ENCODE measurements around the gene LMNA.

- TF ChIP-seq CTCF (conservative IDR thresholded peaks at IDR 0.05; ENCODE audit: low read depth, low read length): no peak
- TF ChIP-seq POLR2A (IDR thresholded peaks at IDR 0.05; ENCODE audit: low read depth, low read length): no peak
- no peak for TF ChIP-seq RAD21 (IDR thresholded peaks at IDR 0.05; ENCODE audit: low read length)
- no peak for TF ChIP-seq RCOR1 (IDR thresholded peaks at IDR 0.05; ENCODE audit: insufficient replicate concordance, low read length)
- TF ChIP-seq USF2 (IDR thresholded peaks at IDR 0.05; ENCODE audit: low read depth, low read length): no peak
- no peak for TF ChIP-seq NFE2L2 (IDR thresholded peaks at IDR 0.05; ENCODE audit: low read depth, low read length)
- no peak for TF ChIP-seq MXI1 (IDR thresholded peaks at IDR 0.05; ENCODE audit: borderline replicate concordance, low read depth, low read length)
- no peak for TF ChIP-seq SMC3 (IDR thresholded peaks at IDR 0.05; ENCODE audit: low read depth, low read length)
- TF ChIP-seq FOS (IDR thresholded peaks at IDR 0.05; ENCODE audit: low read depth, low read length): no peak
Measured at GRCh38 chr1:156075775-156076204, 38.7 kb upstream of the LMNA start.
